Stimulated activated CD4-positive, alpha-beta T cell treated with anti-CD3 and anti-CD28 coated beads, Interleukin-12 subunit alpha, Interleukin-12 subunit beta, amount 100 ng/mL, for 24 hours (primary cell): ENCODE data around the gene NMRK2.
"Not testable (repeated sequence)": the region's sequence is repeated elsewhere in the genome, so short reads cannot be mapped to it uniquely, and the experiment has no call there.

ENCODE experiments used
- DNase-seq, 2 experiments: peaks; one replicate each; pipeline ENCODE4 v3.0.0-alpha.2; 2020; ENCODE audit warnings: low read depth in 2 of 2

NMRK2 gene

GRCh38 chr19:3932931-3933810 lies at the start of gene NMRK2:
NMRK2 (plus strand) TSS chr19:3933069; CDS start chr19:3933672, 603 bp downstream.
- no peak for DNase-seq

- no peak for DNase-seq
Observed at GRCh38 chr19:3890591-3890990, 42.3 kb upstream of the NMRK2 start.

GRCh38 chr19:3893509-3894179 lies 39.2 kb upstream of the NMRK2 start:
- no peak for DNase-seq

GRCh38 chr19:3894959-3895358 lies 37.9 kb upstream of the NMRK2 start:
- not testable (repeated sequence) for DNase-seq

- DNase-seq, result no peak
Observed at GRCh38 chr19:3895788-3896187, 37.1 kb upstream of the NMRK2 start.

- no peak for DNase-seq
Observed at GRCh38 chr19:3897936-3898335, 34.9 kb upstream of the NMRK2 start.

GRCh38 chr19:3898426-3898825 lies 34.4 kb upstream of the NMRK2 start:
- no peak for DNase-seq

- no peak for DNase-seq
Observed at GRCh38 chr19:3899531-3900294, 33.2 kb upstream of the NMRK2 start.

- no peak for DNase-seq
Observed at GRCh38 chr19:3902317-3902973, 30.4 kb upstream of the NMRK2 start.

- DNase-seq, result no peak
Observed at GRCh38 chr19:3904233-3904632, 28.6 kb upstream of the NMRK2 start.

GRCh38 chr19:3907626-3908265 lies 25.1 kb upstream of the NMRK2 start:
- no peak for DNase-seq

- no peak for DNase-seq
Observed at GRCh38 chr19:3908266-3909054, 24.4 kb upstream of the NMRK2 start.

GRCh38 chr19:3910105-3910504 lies 22.8 kb upstream of the NMRK2 start:
- no peak for DNase-seq

GRCh38 chr19:3914199-3914598 lies 18.7 kb upstream of the NMRK2 start:
- no peak for DNase-seq

GRCh38 chr19:3916033-3916432 lies 16.8 kb upstream of the NMRK2 start:
- no peak for DNase-seq

GRCh38 chr19:3919793-3920192 lies 13.1 kb upstream of the NMRK2 start:
- no peak for DNase-seq

GRCh38 chr19:3923096-3923758 lies 9.6 kb upstream of the NMRK2 start:
- no peak for DNase-seq

GRCh38 chr19:3923912-3924311 lies 9.0 kb upstream of the NMRK2 start:
- DNase-seq, result no peak

GRCh38 chr19:3931041-3931440 lies 1.8 kb upstream of the NMRK2 start:
- DNase-seq, result no peak
